Measurements from ENCODE around the gene ALK. TPM values are rescaled to one million over a fixed set of nuclear protein-coding genes. Genes with fewer than 3 reads are reported as not detected.

ALK gene
- total RNA-seq, 6 donors from 2014 or later: 0.17 to 2.1 (median 0.35) TPM

DNA sequence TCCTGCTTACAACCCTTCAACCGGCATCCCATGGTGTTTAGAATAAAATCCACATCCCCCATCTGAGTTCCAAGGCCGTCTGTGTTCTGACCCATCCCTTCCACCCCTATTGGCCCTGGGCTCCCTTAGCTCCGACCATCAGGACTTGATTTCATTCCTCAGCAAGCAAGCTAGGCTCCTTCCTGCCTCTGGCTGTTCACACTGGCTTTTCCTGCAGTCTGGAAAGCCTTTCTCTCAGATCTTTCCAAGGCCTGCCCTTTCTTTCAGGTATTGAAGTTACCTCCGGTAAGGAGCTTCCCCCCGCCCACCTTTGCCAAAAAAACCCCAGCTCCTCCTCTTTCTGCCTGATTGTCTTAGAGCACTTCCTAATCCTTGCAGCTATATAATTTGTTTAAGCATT lies 719.4 kb downstream of the ALK start:
- DNase-seq (no peak), ATAC-seq (ENCODE audit: low FRiP score in 2 of 2) (no peak)
- TF ChIP-seq POLR2AphosphoS5 (IDR thresholded peaks at IDR 0.05): no peak
- TF ChIP-seq POLR2A (IDR thresholded peaks at IDR 0.05): no peak
- TF ChIP-seq EP300 (IDR thresholded peaks at IDR 0.05): no peak
- TF ChIP-seq, protein P1, sequence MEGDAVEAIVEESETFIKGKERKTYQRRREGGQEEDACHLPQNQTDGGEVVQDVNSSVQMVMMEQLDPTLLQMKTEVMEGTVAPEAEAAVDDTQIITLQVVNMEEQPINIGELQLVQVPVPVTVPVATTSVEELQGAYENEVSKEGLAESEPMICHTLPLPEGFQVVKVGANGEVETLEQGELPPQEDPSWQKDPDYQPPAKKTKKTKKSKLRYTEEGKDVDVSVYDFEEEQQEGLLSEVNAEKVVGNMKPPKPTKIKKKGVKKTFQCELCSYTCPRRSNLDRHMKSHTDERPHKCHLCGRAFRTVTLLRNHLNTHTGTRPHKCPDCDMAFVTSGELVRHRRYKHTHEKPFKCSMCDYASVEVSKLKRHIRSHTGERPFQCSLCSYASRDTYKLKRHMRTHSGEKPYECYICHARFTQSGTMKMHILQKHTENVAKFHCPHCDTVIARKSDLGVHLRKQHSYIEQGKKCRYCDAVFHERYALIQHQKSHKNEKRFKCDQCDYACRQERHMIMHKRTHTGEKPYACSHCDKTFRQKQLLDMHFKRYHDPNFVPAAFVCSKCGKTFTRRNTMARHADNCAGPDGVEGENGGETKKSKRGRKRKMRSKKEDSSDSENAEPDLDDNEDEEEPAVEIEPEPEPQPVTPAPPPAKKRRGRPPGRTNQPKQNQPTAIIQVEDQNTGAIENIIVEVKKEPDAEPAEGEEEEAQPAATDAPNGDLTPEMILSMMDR (IDR thresholded peaks at IDR 0.05): no peak
- Histone ChIP-seq H3K36me3 (no peaks in the 10 kb centered on the region), H3K4me3 (no peak overlapping the region), H3K27ac (no peak overlapping the region), H3K4me1 (no peaks in the 10 kb centered on the region), H3K27me3 (no peaks in the 10 kb centered on the region), H3K9me3 (no peaks in the 10 kb centered on the region)
- 46 to 48% methylated on average over 5 of the region's 5 CpGs for WGBS, 2 donors

DNA sequence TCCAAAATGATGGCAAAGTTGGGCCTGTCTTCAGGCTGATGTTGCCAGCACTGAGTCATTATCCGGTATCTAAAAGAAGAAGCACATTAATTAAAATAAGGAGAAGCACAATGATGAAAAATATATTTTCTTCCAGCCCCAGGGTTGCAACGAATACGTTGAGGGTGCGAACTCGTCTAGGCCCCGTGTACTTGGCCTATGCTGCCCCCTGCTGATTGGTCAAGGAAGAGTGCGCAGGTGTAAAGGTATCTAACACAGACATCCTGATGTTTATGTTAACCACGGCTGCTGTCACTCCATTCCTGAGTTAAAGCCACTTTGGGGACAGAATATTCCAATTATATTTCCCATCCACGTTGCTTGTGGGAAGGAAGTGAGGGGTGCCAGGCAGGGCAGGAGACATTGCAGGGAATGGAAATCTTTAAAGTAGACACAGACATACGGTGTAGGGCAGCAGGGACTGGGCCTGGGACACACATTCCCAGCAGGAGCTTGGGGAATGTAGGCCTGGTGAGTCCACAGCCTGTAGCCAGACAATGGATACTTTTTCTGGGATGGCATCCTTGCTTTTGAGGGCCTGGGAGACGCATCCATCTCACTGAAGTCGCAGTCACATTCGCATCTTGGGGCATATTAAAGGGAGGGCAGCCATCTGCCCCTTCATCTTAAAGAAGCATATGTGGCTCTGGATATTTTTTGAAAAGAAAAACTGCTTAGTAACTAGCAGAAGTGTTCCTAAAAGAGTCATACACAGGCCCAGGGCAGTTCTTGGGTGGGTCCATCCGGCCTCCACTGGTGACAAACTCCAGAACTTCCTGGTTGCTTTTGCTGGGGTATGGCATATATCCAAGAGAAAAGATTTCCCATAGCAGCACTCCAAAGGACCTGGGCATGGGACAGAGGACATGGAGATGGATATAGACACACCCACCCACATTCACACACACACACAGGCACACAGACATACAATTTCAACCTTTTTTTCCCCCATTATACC lies 724.3 kb downstream of the ALK start:
- TF ChIP-seq, protein P1 (IDR thresholded peaks at IDR 0.05): peak; percentile 41 to 71 (median 64)
- no peak for TF ChIP-seq POLR2A (IDR thresholded peaks at IDR 0.05)
- TF ChIP-seq EP300 (IDR thresholded peaks at IDR 0.05): no peak
- peak; percentile 82 to 88 for ATAC-seq (ENCODE audit: low FRiP score in 2 of 2)
- H3K9me3 ChIP-seq: no peaks in the 10 kb centered on the region
- peak in 1 of 2 donors; percentile 61 for DNase-seq
- H3K36me3 ChIP-seq: no peaks in the 10 kb centered on the region
- no peak overlapping the region for H3K4me3 ChIP-seq
- 13 to 32% methylated on average over 11 to 14 of the region's 14 CpGs for WGBS, 2 donors
- H3K27me3 ChIP-seq: no peaks in the 10 kb centered on the region
- H3K4me1 ChIP-seq: no peaks in the 10 kb centered on the region
- no peak overlapping the region for H3K27ac ChIP-seq

DNA sequence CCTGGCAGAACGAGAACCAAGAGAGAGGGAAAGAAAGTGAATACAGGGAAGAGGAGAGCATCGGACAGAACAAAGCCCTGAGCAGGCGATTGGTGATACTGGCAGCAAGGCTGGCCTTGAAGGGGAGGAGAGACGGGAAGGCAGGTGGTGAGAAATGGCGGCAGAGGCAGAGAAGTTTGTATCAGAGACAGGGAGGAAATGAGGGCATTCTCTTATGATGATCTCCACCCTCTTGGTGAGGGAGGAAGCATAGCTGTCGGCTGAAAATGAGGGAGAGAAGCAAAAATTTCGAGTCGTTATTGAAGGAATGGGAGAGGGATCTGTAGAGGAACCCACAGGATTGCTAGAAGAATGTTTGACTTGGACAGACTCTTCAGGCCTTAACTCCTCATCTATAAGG lies 725.6 kb downstream of the ALK start:
- Histone ChIP-seq H3K4me1 (no peaks in the 10 kb centered on the region), H3K4me3 (no peak overlapping the region), H3K27ac (no peak overlapping the region), H3K36me3 (no peaks in the 10 kb centered on the region), H3K27me3 (no peaks in the 10 kb centered on the region), H3K9me3 (no peaks in the 10 kb centered on the region)
- 75 to 87% methylated on average over 8 of the region's 8 CpGs for WGBS, 2 donors
- ATAC-seq (ENCODE audit: low FRiP score in 2 of 2) (no peak), DNase-seq (no peak)
- no peak for TF ChIP-seq POLR2A (IDR thresholded peaks at IDR 0.05)
- TF ChIP-seq POLR2AphosphoS5 (IDR thresholded peaks at IDR 0.05): no peak
- no peak for TF ChIP-seq EP300 (IDR thresholded peaks at IDR 0.05)
- TF ChIP-seq, protein P1 (IDR thresholded peaks at IDR 0.05): no peak

DNA sequence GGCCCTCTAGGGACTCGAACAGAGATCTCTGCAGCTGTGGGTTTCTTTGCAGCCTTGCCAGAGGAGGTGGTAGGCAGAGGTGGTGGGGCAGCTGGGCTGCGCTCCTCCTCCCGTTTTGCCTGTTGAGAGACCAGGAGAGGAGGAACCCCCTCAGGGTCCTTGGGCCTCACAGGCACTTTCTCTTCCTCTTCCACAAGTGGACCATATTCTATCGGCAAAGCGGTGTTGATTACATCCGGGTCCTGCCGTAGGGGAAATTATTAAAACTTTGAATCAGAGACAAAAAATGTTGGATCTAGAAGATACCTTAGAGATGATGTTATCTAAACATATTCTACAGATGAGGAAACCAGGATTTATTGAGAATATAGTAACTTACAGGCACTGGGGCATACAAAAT lies 727.7 kb downstream of the ALK start:
- ATAC-seq (ENCODE audit: low FRiP score in 2 of 2) (no peak), DNase-seq (no peak)
- 60 to 88% methylated on average over 6 to 7 of the region's 7 CpGs for WGBS, 2 donors
- H3K4me1 ChIP-seq: no peaks in the 10 kb centered on the region
- no peak overlapping the region for H3K27ac ChIP-seq
- TF ChIP-seq EP300 (IDR thresholded peaks at IDR 0.05) (no peak), POLR2AphosphoS5 (IDR thresholded peaks at IDR 0.05) (no peak), POLR2A (IDR thresholded peaks at IDR 0.05) (no peak)
- TF ChIP-seq, protein P1 (IDR thresholded peaks at IDR 0.05): no peak
- H3K4me3 ChIP-seq: no peak overlapping the region
- H3K9me3 ChIP-seq: no peaks in the 10 kb centered on the region
- no peaks in the 10 kb centered on the region for H3K27me3 ChIP-seq
- no peaks in the 10 kb centered on the region for H3K36me3 ChIP-seq
